Panc1 (cell line): Measurements from ENCODE around the gene ALG6. TPM values are rescaled to one million over a fixed set of nuclear protein-coding genes. Genes with fewer than 3 reads are reported as not detected.

ENCODE experiments used
- ATAC-seq: fragments of 200-7000 bp; cut with Tn5 transposase; 2 replicates; pipeline ENCODE4 v1.9.1; 2020; ENCODE audit warnings: mild to moderate bottlenecking, moderate library complexity
- BruUV-seq: library from RNA; stranded (reverse); fragments of 400-500 nt; replicated peaks from 2 replicates; lab custom pipeline; 2021; lab: Mats Ljungman, UMichigan
- CTCF ChIA-PET: fragments of 300-600 bp; sonication (Branson Sonifier 250); formaldehyde crosslinking; loops from one replicate; lab custom pipeline; 2022; ENCODE audit warnings: antibody characterized with exemption; lab: Charles Lee
- POLR2A ChIA-PET: fragments of 300-600 bp; sonication (Branson Sonifier 250); formaldehyde crosslinking; loops from one replicate; lab custom pipeline; 2022; ENCODE audit warnings: antibody characterized with exemption; lab: Charles Lee
- DNase-seq: peaks from one replicate; pipeline ENCODE4 v3.0.0-alpha.2; 2010; ENCODE audit warnings: low read depth, low spot score
- H3K27ac ChIP-seq: 2 replicates; pipeline ENCODE4 v1.5.1; 2011; ENCODE audit warnings: mild to moderate bottlenecking, low read length, inconsistent platforms
- H3K27me3 ChIP-seq: fragments of 200-500 bp; sonication (Bioruptor generic); 2 replicates; pipeline ENCODE4 v1.6.0; 2014; ENCODE audit warnings: low read length, inconsistent platforms; ENCODE audit not compliant: control insufficient read depth, insufficient read depth
- H3K36me3 ChIP-seq: fragments of 200-500 bp; sonication (Bioruptor generic); 2 replicates; pipeline ENCODE4 v1.5.1; 2014; ENCODE audit warnings: inconsistent platforms, mild to moderate bottlenecking, low read length, moderate library complexity; ENCODE audit not compliant: control insufficient read depth, insufficient read depth
- H3K4me1 ChIP-seq: 2 replicates; pipeline ENCODE4 v1.5.1; 2011; ENCODE audit warnings: inconsistent platforms, mild to moderate bottlenecking, low read length, moderate library complexity; ENCODE audit not compliant: control insufficient read depth, insufficient read depth
- H3K4me3 ChIP-seq, 2 experiments: 2 replicates each; pipeline ENCODE4 v1.5.1; 2011 to 2012; ENCODE audit warnings: low read depth in 2 of 2, low read length in 2 of 2, mild to moderate bottlenecking in 2 of 2, inconsistent platforms in 1 of 2, moderate library complexity in 1 of 2
- H3K9me3 ChIP-seq: fragments of 200-500 bp; sonication (Bioruptor generic); 2 replicates; pipeline ENCODE4 v1.5.1; 2014; ENCODE audit warnings: low read depth, mild to moderate bottlenecking, inconsistent platforms, low read length, moderate library complexity; ENCODE audit not compliant: control insufficient read depth, insufficient read depth
- CTCF ChIP-seq: fragments of 450-650 bp; IDR thresholded peaks from 2 replicates; pipeline ENCODE4 v1.5.1; 2017; ENCODE audit warnings: mild to moderate bottlenecking
- POLR2AphosphoS5 ChIP-seq: IDR thresholded peaks from 2 replicates; pipeline ENCODE4 v1.6.1; 2012; ENCODE audit warnings: mild to moderate bottlenecking, low read depth, low read length, moderate library complexity
- SIN3A ChIP-seq: IDR thresholded peaks from 2 replicates; pipeline ENCODE4 v1.6.1; 2012; ENCODE audit warnings: low read depth, mild to moderate bottlenecking, low read length, moderate library complexity, borderline replicate concordance; ENCODE audit not compliant: insufficient read depth
- TCF7L2 ChIP-seq: IDR thresholded peaks from 2 replicates; pipeline ENCODE4 v1.6.1; 2011; ENCODE audit warnings: mild to moderate bottlenecking, low read depth, low read length, inconsistent platforms
- in situ Hi-C: cut with HindIII; loops from 2 replicates; pipeline ENCODE4 v1.10.0; 2016; ENCODE audit warnings: low sequenced_read_pairs, low pct_unique_long_range_greater_than_20kb
- intact Hi-C: fragments of 100-400 bp; cut with micrococcal nuclease; formaldehyde crosslinking; loops from one replicate; pipeline ENCODE4 v1.10.0; 2022; ENCODE audit not compliant: unreplicated experiment
- total RNA-seq: library from RNA; stranded (reverse); gene quantifications from one replicate; pipeline ENCODE4 v1.2.1, GENCODE V29; 2021; ENCODE audit not compliant: unreplicated experiment
- TF ChIP-seq, protein P1 (sequence below), 2 experiments: IDR thresholded peaks; 2 replicates each; pipeline ENCODE4 v1.6.1; 2011 to 2012; ENCODE audit warnings: low read depth in 2 of 2, control low read depth in 1 of 2, low read length in 1 of 2, mild to moderate bottlenecking in 1 of 2, moderate library complexity in 1 of 2; ENCODE audit not compliant: insufficient read depth in 1 of 2

ALG6 gene
- total RNA-seq, 1 experiment from 2014 or later: 22.6 TPM

DNA sequence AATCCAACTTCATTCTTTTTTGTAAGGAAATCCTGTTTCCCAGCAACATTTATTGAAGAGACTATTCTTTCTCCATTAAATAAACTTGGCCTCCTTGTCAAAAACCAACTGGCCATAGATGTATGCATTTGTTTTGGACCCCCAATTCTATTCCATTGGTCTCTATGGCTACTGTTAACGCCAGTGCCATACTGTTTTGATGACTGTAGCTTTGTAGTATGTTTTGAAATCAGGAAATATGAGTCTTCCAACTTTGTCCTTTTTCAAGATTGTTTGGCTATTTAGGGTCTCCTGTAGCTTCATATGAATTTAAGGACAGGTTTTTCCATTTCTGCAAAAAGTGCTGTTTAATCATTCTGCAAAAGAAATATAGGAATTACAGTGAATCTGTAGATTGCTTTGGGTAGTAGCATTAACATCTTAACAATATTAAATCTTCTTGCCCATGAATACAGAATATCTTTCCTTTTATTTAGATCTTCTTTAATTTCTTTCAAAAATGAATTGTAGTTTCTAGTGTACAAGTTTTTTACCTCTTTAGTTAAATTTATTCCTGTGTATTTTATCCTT is 94.3 kb downstream of the ALG6 start:
- Histone ChIP-seq H3K4me1 (no peaks in the 10 kb centered on the region), H3K9me3 (peaks cover 14% of the 10 kb centered on the region; the same call in 1 of the 2 replicates), H3K27me3 (no peaks in the 10 kb centered on the region), H3K36me3 (no peaks in the 10 kb centered on the region), H3K27ac (no peak overlapping the region), H3K4me3 (no peak overlapping the region)
- ATAC-seq (no peak), DNase-seq (no peak)
- in situ Hi-C loops: no loop called here
- POLR2A ChIA-PET: no interaction called here
- intact Hi-C loops: loop anchor here (10.0 kb wide), 1 partner anchor 73 kb away; no protein-coding TSS in a partner anchor
- no TSS peak for BruUV-seq
- TF ChIP-seq TCF7L2 (no peak), POLR2AphosphoS5 (no peak), SIN3A (no peak), CTCF (no peak)
- TF ChIP-seq, protein P1, sequence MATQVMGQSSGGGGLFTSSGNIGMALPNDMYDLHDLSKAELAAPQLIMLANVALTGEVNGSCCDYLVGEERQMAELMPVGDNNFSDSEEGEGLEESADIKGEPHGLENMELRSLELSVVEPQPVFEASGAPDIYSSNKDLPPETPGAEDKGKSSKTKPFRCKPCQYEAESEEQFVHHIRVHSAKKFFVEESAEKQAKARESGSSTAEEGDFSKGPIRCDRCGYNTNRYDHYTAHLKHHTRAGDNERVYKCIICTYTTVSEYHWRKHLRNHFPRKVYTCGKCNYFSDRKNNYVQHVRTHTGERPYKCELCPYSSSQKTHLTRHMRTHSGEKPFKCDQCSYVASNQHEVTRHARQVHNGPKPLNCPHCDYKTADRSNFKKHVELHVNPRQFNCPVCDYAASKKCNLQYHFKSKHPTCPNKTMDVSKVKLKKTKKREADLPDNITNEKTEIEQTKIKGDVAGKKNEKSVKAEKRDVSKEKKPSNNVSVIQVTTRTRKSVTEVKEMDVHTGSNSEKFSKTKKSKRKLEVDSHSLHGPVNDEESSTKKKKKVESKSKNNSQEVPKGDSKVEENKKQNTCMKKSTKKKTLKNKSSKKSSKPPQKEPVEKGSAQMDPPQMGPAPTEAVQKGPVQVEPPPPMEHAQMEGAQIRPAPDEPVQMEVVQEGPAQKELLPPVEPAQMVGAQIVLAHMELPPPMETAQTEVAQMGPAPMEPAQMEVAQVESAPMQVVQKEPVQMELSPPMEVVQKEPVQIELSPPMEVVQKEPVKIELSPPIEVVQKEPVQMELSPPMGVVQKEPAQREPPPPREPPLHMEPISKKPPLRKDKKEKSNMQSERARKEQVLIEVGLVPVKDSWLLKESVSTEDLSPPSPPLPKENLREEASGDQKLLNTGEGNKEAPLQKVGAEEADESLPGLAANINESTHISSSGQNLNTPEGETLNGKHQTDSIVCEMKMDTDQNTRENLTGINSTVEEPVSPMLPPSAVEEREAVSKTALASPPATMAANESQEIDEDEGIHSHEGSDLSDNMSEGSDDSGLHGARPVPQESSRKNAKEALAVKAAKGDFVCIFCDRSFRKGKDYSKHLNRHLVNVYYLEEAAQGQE (IDR thresholded peaks at IDR 0.05; ENCODE audit: insufficient read depth in 1 of 2, low read depth in 2 of 2, low read length in 1 of 2): no peak
- CTCF ChIA-PET: no interaction called here

DNA sequence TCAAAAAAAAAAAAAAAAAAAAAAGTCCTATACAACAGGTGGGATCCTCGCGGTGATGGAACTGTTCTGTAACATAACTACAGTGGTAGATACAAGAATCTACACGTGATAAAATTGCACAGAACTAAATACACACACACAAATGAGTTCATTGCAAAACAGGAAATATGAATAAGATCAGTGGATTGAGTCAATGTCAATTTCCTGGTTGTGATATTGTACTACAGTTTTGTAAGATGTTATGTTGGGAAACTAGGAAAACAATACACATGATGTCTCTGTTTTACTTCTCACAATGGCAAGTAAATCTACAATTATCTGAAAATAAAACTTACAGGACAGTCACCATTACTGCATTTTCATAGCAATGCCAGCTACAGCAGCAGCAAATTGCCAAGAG is 95.8 kb downstream of the ALG6 start:
- H3K4me3 ChIP-seq: no peak overlapping the region
- H3K27me3 ChIP-seq: no peaks in the 10 kb centered on the region
- ChIA-PET POLR2A (no interaction called here), CTCF (no interaction called here)
- intact Hi-C loops (loop anchor here (10.0 kb wide), 1 partner anchor 72 kb away; no protein-coding TSS in a partner anchor), in situ Hi-C loops (no loop called here)
- no peak overlapping the region for H3K27ac ChIP-seq
- TF ChIP-seq SIN3A (no peak), CTCF (no peak), TCF7L2 (no peak), POLR2AphosphoS5 (no peak)
- TF ChIP-seq, protein P1 (IDR thresholded peaks at IDR 0.05; ENCODE audit: insufficient read depth in 1 of 2, low read depth in 2 of 2, low read length in 1 of 2): no peak
- no peaks in the 10 kb centered on the region for H3K36me3 ChIP-seq
- ATAC-seq (no peak), DNase-seq (no peak)
- no peaks in the 10 kb centered on the region for H3K4me1 ChIP-seq
- peaks cover 14% of the 10 kb centered on the region; the same call in 1 of the 2 replicates for H3K9me3 ChIP-seq
- no TSS peak for BruUV-seq
